NCI-H2227 treated with DMSO at 0.1 percent for 48 hours (cell line): ENCODE data around the gene ATP9A.
"Not testable (repeated sequence)": the region's sequence is repeated elsewhere in the genome, so short reads cannot be mapped to it uniquely, and the experiment has no call there.

ENCODE experiments used
- DNase-seq: peaks from one replicate; lab custom pipeline; 2025; lab: John Stamatoyannopoulos, UW

The ATP9A gene, protein sequence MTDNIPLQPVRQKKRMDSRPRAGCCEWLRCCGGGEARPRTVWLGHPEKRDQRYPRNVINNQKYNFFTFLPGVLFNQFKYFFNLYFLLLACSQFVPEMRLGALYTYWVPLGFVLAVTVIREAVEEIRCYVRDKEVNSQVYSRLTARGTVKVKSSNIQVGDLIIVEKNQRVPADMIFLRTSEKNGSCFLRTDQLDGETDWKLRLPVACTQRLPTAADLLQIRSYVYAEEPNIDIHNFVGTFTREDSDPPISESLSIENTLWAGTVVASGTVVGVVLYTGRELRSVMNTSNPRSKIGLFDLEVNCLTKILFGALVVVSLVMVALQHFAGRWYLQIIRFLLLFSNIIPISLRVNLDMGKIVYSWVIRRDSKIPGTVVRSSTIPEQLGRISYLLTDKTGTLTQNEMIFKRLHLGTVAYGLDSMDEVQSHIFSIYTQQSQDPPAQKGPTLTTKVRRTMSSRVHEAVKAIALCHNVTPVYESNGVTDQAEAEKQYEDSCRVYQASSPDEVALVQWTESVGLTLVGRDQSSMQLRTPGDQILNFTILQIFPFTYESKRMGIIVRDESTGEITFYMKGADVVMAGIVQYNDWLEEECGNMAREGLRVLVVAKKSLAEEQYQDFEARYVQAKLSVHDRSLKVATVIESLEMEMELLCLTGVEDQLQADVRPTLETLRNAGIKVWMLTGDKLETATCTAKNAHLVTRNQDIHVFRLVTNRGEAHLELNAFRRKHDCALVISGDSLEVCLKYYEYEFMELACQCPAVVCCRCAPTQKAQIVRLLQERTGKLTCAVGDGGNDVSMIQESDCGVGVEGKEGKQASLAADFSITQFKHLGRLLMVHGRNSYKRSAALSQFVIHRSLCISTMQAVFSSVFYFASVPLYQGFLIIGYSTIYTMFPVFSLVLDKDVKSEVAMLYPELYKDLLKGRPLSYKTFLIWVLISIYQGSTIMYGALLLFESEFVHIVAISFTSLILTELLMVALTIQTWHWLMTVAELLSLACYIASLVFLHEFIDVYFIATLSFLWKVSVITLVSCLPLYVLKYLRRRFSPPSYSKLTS

DNA sequence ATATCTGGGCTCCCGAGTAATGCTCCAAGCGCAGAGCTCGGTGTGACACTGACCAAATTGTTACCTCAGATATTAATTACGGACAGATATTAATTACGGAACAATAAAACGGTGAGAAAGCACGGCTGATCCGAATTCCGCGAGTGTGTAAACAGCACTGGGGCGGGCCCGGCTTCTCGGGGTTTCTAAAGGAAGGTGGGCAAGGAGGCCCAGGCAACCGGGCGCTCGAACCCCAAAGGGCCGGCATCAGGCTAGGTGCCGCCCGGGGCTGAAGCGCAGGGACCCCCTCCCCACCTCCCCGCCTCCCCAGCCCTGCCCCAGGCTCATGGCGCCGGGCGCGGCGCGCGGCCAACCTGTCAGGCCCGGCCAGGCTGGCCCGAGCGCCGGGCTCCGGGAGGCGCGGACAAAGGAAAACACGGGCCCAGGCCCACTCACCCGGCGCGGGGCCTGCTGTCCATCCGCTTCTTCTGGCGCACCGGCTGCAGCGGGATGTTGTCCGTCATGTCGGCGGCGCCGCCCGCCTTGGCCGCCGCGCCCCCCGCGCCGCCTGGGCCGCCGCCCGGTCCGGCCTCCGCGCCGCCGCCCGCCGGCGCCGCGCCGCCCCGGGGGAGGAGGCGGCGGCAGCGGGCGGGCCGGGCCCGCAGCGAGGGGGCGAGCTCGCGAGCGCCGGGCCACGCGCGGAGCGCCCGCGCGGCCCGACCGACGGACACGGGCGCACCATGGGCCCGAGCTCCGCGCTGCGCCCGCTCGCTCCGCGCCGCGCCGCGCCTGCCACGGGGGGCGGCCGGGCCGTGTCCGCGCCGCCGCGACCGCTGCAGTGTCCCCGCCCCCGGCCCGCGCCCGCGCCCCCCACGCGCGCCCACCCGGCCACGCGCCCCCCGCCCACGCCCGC, at the start of gene ATP9A:
Gene ATP9A (minus strand): TSS at position 524 of the 892 bp plus-strand sequence. CDS start 21 bp downstream, at position 503.
- no peak for DNase-seq

DNA sequence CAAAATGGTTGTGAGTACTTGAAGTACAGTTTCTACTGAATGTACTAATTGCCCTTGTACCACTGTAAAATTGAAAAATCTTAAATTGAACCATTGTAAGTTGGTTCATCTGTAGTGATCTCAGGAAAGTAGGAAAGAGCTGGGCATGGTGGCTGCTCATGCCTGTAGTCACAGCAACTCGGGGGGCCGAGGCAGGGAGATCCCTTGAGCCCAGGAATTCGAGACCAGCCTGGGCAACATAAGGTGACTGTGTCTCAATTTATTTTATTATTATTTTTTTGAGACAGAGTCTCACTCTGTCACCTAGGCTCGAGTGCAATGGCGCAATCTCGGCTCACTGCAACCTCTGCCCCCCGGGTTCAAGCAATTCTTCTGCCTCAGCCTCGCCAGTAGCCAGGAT, 48.7 kb upstream of the ATP9A start:
- DNase-seq, result not testable (repeated sequence)

DNA sequence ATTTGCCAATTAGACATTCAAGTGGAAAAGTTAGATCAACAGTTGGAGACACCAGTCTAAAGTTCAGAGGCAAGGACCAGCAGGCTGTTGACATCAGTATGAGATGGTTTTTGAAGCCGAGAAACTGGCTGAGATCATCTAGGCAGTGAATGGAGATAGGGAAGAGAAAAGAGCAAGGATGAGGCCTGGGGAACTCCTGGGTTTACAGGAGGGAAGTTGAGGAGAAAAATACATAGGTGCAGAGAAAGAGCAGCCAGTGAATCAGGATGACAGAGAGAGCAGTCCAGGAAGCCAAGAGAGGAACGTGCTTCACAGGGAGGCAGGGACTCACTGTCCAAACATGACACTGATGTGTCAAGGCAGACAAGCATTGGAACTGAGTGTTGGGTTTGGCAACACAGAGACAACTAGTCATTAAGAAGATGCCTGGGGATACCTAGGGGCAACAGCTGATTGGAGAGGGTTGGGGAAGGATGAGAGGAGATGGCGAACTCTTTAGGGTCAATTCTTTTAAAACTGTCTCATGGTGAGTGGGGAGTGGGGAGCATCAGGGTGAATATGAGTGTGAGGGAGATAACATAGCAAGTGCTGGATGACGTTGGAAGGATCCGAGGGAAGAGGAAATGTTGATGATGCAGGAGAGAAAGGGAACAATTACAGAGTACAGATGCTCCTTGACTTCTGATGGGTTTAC, 47.3 kb upstream of the ATP9A start:
- DNase-seq, result no peak

DNA sequence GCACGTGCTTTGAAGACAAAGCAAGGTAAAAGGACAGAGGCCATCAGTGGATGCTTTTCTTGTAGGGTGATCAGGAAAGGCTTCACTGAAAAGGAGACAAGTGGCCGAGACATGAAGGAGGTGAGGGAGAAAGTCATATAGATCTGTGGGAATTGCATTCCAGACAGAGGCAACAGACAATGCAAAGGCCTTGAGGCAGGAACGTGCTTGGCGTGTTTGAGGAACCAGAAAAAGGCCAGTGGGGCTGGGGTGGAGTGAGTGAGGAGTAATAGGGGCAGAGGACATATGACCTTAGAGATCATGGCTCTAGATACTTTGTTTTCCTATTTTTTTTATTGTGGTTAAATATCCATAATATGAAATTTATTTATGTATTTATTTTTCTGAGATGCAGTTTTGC, 44.7 kb upstream of the ATP9A start:
- DNase-seq, result no peak

DNA sequence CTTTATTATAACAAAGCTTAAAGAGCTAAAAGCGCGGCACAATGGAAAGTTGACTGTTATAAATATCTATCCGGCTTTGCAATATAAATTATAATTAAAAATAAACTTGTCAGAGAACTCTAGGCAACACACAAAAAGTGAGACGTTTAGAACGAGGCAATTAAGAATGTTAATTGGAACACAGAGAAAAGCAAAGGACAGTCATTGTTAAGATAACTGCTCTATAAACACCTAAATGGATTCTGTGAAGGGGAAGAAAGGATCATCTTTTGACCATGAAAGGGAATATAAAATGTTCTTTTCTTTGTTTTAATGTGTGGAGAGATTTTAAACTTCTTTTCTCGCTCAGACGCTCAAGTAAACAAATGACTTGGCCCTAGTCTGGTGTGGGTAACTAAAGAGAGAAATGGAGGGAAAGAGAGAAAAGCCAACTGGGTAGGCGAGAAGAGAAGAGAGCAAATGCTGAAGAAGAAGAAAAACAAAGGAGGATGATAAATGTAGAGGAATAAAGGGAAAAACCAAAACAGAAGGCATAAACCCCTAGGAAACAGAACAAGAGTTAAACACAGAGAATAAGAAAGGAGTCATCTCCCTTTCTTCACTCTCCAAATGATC, 43.4 kb upstream of the ATP9A start:
- no peak for DNase-seq

DNA sequence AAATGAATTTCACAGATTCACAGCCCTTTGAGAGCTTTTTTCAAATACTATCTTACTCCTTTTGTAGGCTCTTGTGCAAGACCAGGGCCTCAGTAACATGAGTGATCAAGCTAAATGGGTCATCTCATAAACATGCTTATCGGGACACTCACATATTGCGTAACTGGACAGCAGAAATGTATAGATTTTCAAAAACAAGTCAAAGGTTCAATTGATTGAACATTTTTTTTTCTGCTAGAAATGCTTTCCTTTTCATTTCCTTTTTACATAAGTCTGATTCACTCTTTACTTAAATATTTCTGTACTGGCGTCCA, 42.8 kb upstream of the ATP9A start:
- DNase-seq, result no peak

DNA sequence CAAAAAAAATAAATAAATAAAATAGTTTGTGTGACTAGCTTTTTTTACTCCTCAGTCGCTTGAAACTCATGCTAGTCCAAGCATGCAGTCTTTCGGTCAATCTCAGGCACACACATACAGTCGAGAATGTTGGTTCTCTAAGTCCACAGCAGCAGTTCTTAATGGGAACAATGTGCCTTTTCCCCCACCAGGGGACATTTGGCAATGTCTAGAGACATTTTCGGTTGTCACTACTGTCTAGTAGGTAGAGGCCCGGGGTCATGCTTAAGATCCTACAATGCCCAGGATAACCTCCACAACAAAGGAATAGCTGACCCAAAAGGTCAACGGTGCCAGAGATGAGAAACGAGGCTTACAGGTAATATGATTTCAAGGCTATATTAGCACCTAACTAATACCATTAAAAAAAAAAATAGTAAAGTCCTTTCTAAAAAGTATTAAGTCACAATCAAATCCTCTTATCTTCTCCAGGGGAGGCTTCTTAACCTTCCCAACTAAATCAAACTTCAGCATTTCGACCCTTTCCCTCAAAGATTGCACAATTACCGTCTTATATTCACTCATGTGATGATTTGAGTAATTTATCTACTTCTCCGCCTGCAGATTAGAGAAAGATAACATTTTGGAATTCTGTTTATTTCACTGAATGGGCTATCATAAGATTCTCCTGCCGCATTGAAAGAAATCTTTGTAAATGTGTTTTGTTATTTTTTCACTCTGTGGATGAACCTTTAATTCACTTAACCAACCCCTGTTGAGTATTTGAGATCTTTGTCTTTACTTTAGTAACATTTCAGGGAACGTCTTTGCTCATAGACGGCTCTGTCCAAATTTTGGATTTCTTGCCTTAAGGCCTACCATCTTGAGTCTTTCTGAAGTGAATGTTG, 42.2 kb upstream of the ATP9A start:
- DNase-seq, result no peak

DNA sequence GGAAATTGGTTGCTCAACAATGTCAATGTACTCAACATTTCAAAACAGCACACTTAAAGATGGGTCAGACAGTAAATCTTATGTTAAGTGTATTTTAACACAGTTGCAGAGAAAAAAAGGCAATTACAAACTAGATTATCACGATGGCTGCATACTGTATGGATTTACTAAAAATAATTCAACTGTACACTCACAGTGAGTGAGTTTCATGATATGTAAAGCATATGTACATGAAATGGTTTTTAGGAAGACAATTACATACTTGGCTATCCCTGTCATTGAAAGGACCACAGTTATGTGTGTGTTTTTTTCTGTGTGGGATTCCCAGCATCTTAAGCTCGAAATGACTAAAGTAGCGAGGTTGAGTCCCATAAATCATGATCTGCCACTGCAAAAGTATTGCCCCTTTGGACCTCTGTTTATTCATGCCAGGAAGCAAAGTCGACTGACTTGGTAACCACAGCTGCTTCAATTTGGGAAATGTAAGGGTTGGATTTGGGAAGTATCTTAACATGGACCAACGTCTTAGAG, 39.6 kb upstream of the ATP9A start:
- no peak for DNase-seq

DNA sequence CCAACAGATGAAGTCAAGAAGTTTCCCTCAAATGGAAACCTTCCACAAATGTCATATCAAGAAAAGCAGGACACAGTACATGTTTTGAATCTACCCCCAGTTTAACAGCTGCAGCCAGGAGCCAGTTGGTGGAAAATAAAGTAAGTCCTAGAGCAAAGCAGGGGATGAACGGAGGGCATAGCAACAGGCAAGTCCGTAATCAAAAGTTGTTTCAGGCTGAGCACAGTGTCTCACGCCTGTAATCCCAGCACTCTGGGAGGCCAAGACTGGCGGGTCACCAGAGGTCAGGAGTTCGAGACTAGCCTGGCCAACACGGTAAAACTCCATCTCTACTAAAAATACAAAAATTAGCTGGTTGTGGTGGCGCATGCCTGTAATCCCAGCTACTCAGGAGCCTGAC, 36.6 kb upstream of the ATP9A start:
- DNase-seq, result no peak

DNA sequence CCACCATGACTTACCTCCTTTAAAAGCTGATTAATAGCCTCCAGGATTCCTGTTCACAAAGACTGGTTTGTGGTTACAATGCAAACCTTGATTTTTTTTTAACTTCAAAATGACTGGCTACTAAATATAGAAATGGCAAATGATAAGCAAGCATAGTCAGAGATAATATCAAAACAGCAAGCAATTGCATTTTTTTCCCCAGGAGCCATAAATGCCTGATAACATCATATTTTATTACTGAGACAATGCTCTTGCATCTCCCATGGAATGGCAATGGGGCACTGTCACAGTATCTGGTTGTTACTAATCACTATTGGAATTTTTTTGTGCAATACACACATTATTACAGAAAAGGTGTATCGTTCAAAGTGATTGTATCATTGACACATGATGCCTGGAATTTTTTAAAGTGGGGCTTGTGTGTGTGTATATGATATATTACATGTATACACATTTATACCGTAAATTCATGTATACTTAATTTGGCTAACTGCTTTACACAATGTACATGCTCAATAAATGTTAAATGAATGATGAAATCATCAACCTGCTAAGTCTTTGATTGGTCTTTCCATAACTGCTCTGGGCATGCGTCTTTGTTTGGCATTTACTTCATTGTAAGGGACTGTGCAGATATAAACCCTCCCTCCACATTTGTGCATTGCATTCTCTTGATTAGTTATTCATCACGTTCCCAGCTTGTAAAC, 35.1 kb upstream of the ATP9A start:
- DNase-seq, result no peak

DNA sequence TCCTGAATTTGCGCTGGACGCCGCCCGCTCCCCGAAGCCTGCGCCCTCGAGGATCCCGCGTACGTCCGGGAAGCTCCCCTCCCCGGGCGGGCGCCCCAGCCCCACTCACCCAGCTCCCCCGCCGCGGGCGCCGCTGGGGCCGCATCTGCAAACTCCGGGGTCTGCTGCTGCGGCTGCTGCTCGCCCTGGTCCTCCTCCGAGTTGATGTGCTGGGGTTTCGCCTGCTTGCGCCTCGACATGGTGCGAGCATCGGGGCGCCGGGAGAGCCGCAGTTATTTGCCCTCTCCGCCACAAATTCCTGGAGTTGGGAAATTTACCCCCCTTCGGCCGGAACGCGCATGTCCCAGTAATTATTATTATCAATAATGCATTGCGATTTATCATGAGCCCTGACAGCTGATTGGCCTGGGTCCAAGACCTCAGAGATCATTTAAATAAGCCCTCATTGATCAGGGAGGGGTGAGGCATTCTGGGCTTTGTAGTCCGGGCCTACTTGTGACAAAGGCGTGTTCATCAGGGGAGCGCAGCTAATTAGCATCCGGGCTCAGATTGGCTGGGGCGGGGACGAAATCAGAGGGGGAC, 34.1 kb upstream of the ATP9A start, which contains the start of gene SALL4:
Gene SALL4 (minus strand): TSS at position 352 of the 582 bp plus-strand sequence. CDS start 113 bp downstream, at position 239.
- no peak for DNase-seq

DNA sequence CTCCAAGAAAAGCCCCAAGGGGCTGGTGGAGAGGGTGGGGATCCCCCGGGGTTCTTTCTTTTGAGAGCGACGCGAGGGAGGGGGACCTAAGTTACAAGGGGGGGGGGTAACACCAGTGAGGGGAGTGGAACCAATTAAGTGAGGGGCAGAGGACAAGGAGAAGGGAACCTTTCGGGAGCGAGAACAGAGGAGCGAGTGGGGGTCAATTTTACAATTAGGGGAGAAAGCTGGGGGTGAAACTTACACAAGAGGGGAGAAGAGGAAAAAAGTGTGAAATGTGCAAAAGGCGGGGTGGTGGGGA, 33.6 kb upstream of the ATP9A start:
- no peak for DNase-seq

DNA sequence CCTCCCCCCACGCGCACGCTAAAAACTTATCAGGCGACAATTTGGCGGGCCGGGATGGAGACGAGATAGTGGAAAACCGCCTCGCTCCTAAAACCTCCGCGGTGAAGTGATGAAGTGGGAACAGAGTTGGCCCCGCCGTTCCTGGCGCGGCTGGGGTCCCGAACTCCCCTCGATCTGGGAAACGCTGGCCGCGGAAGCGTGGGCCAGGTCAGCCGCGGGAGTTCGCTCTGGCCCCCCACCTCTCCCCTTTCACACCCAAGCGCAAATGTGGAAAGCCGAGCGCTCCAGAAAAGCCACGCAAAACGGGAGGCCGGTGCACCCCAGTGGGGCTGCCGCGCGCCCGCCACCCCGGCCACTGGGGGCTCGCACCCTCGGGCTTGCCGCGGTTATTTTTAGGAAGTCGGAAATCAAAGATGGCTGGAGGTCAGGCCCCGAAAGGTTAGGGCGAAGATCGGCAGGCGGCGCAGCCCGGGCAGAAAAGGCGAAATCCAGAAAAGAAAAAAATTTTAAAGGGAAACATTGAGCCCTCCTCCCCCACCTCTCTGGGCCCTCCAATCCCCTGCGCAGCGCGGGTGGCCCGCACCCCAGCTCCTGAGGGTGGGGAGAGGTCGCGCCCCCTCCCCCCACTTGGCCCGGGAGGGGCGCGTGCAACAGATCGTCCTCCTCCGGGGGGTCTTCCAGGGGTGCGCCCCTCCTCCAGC, 33.1 kb upstream of the ATP9A start:
- no peak for DNase-seq

DNA sequence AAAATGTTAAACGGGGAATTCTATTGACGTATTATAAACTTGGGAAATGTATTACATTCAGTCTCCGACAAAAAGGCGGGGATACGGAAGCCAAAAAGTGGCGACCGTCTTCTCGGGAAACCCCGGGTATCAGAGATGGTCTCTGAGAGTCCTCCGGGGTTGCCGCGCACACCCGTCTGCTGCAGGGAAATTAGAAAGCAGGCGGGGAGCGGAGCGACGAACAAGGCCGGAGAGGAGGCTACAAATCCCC, 32.6 kb upstream of the ATP9A start:
- DNase-seq, result no peak

DNA sequence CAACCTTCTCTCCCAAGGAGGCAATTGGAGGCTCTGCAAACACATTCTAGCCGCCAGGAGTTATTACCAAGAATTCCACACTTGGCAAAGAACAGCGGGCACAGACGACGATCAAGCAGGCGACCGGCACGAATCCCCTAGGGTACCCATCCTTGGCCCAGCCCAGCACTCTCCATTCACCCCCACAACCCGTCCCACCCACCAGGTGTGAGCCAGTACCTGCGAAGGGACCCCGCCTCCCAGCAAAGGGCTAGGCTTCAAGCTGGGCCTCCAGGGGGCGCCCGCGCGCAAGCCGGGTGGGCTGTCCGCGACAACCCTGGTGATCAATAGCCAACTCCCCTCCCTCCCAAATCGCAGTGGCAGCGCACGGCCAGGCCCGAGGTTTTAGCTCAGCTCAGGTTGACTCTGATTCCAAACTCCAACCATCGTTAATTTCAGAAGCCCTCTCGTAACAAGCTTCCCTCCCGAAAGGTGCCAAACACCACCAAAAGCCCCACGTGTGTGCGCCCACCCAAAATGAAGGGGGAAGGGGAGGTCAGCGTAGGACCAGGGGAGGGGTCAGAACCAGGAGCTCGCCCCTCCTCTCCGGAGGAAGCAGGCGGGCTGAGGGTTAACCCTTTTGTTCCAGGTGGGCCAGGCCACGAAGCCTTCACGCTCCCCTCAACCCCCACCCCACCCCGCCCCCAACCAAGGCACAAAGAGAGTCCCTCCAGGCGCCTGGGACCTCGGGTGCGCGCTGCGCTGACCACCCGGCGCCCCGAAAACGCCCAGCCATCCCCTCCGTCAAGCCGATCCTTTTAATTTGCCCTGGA, 32.1 kb upstream of the ATP9A start:
- DNase-seq, result peak; percentile 14

DNA sequence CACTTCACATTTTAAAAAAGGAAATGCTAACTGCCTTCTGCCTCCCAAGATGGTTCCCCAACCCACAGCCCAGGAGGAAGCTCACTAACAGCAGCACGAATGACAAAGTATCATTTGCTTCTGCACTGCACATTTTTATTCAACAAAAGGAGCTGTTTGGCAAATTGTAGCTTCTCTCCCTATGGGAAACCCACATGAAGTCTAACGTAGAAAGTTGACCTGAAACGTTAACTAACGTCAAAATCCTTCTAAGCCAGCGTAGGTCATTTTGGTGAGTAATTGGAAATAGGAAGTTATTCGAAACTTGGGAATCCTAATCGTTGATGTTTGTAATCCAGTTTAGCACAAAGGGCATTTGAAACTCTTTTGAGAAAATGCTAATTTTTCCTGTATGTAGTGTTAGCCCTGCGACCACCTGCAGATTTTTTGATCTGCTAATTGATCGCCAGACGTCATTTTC, 31.2 kb upstream of the ATP9A start:
- DNase-seq, result no peak

DNA sequence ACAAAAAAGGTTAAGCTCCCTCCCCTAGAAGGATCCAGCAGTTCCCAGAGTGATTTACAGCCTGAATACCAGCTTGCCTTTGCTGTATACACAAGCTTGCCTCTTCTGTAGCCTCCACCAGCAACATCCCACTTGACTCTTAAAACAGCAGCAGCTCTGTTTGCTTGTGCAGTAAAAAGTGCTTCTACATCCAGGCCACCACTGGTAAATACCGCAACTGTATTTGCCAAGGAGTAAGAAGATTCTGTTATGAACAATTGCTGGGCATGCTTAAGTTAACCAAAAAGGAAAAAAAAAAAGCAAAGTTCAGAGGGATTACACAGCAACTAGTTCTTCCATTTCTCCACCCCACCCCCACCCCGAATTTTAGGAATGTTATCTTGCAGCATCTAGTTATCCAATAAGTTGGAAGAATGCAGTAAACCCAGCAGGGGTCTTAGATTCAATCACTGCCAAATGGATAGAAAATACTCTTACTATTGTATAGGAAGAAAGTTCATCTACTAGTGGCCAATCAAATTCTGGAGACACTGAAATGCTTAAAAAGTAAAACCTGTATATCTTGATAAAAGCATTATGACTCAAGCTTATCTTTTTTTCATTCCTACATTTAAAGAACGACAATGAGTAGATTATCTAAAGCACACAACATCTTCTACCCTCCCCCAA, 29.3 kb upstream of the ATP9A start:
- no peak for DNase-seq
